Lower leg skin (tissue), 4 donors: ENCODE results near the gene ARFGAP3. TPM values are rescaled to one million over a fixed set of nuclear protein-coding genes. Genes with fewer than 3 reads are reported as not detected.

Experiments used
- DNase-seq, 2 donors: peaks; one replicate each; pipeline ENCODE4 v3.0.0-alpha.2; 2019; ENCODE audit warnings: low spot score in 2 of 2
- H3K4me3 ChIP-seq: fragments of 200-600 bp; sonication (generic); 2 replicates; pipeline ENCODE4 v1.5.1; 2017; ENCODE audit warnings: mild to moderate bottlenecking, low read depth; ENCODE audit not compliant: poor library complexity, severe bottlenecking
- CTCF ChIP-seq, 3 donors: fragments of 450-650 bp; IDR thresholded peaks; one replicate each; pipeline ENCODE4 v1.5.1; 2016; ENCODE audit warnings: antibody characterized with exemption in 3 of 3, mild to moderate bottlenecking in 3 of 3, moderate library complexity in 2 of 3
- POLR2A ChIP-seq, 2 donors: fragments of 450-650 bp; IDR thresholded peaks; one replicate each; pipeline ENCODE4 v1.6.1; 2016 to 2017; ENCODE audit warnings: antibody characterized with exemption in 2 of 2, mild to moderate bottlenecking in 1 of 2, moderate library complexity in 1 of 2
- WGBS, 2 donors: methylation state at CpG; one replicate each; pipeline ENCODE4 v1.1.5; 2018; 5-methylcytosine and 5-hydroxymethylcytosine counted together
- intact Hi-C: fragments of 100-400 bp; cut with DNase I; formaldehyde crosslinking; loops from one replicate; pipeline ENCODE4 v1.15.0; 2023; ENCODE audit warnings: low total_unique reads
- total RNA-seq, 4 donors: library from RNA; depleted of rRNA; stranded (reverse); fragments of >200 nt; gene quantifications; one replicate each; pipeline ENCODE4 v1.1.0, GENCODE V29; 2016

ARFGAP3 gene
- total RNA-seq, 4 donors from 2014 or later = 22.9 to 47.2 (median 31.2) TPM

DNA sequence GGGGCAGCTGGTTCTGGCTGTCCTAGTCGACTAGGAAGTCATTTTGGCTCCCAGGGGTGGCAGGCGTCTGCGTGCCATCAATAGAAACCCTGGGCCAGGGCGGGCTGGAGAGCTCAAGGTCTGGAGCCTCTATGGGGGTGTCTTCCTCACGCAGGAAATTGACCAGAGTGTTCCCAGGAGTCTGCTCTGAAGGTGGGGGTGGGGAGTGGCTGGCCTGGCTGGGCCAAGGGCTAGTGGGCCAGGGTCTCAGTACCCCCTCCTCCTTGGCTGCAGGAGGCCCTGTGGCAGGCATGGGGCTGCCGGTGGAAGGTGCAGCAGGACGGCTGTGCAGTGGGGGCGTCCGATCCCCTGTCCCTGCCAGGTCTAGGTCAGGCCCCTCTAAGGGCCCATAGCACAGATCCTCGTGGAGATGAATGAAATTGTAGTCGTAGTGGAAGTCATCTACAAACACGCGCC is 64.6 kb downstream of the ARFGAP3 start:
- no peak overlapping the region for H3K4me3 ChIP-seq
- intact Hi-C loops = loop anchor here (10.0 kb wide), 1 partner anchor 242 kb away; no protein-coding TSS in a partner anchor
- no peak for TF ChIP-seq POLR2A (IDR thresholded peaks at IDR 0.05)
- TF ChIP-seq CTCF (IDR thresholded peaks at IDR 0.05) = no peak
- 82 to 87% methylated on average over 8 to 13 of the region's 13 CpGs for WGBS, 2 donors
- DNase-seq = no peak

DNA sequence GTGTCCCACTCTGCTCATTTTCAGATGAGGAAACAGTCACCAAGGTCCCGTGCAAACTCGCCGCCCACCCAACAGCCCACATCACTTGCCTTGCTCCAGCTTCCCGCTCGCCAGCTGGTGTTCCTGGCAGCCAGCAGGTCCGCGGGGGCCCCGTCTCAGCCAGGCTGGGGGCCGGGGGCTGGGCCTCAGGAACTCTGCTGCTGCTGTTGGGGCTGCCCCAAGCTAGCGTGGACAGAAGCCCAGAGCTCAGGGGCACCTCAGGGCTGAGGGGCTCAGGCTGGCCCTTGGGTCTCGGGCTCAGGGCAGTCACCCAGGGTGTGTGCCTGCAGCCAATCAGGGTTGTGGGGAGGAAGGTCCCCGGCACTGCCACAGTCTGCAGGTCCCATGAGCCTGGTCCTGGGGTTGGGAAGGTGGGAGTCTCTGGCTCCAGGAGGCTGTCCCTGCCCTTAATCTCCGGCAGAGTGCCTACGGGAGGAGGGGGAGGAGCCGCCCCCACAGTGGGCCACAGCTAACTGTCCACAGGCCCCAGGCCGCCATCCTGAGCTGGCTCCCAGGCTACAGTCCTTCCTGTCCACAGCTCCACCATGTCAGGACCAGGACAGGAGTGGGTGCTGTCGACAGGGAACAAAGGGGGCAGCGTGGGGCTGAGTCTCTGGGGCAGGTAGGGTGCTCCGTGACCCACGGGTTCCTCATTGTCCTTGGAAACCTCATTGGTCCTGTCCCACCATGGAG is 65.2 kb downstream of the ARFGAP3 start:
- intact Hi-C loops = loop anchor here (10.0 kb wide), 1 partner anchor 243 kb away; no protein-coding TSS in a partner anchor
- no peak overlapping the region for H3K4me3 ChIP-seq
- TF ChIP-seq CTCF (IDR thresholded peaks at IDR 0.05) (no peak), POLR2A (IDR thresholded peaks at IDR 0.05) (no peak)
- no peak for DNase-seq
- 67 to 77% methylated on average over 10 to 15 of the region's 20 CpGs for WGBS, 2 donors

GRCh38 chr22:42788466-42788865 is 68.6 kb downstream of the ARFGAP3 start:
- intact Hi-C loops = loop anchor here (10.0 kb wide), 1 partner anchor 296 kb away; the partner anchor contains the start of gene TTLL1
- no peak for TF ChIP-seq CTCF (IDR thresholded peaks at IDR 0.05)
- TF ChIP-seq POLR2A (IDR thresholded peaks at IDR 0.05) = no peak
- WGBS, 2 donors = 88 to 95% methylated on average over 11 of the region's 11 CpGs
- H3K4me3 ChIP-seq = no peak overlapping the region
- no peak for DNase-seq

DNA sequence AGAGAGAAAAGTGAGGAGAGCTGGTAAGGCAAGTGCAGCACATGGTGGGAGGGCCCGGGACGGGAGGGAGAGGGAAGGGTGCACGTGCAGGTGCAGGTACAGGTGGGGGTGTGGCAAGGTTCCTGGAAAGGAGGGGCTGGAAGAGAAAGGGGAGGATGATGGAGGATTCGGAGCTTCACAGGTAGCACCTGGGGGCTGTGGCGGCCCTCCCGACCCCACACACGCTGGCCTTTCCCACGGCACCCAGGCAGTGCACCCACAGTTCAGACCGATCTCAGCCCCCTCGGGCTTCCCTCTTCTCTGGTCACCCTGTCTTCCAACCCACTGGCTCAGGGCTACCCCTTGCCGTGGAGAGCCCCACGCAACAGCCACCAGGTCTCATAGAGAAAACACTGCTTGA is 69.1 kb downstream of the ARFGAP3 start:
- TF ChIP-seq POLR2A (IDR thresholded peaks at IDR 0.05) = no peak
- WGBS, 2 donors = 70 to 73% methylated on average over 12 of the region's 12 CpGs
- intact Hi-C loops = loop anchor here (10.0 kb wide), 1 partner anchor 297 kb away; the partner anchor contains the start of gene TTLL1
- DNase-seq = no peak
- H3K4me3 ChIP-seq = no peak overlapping the region

DNA sequence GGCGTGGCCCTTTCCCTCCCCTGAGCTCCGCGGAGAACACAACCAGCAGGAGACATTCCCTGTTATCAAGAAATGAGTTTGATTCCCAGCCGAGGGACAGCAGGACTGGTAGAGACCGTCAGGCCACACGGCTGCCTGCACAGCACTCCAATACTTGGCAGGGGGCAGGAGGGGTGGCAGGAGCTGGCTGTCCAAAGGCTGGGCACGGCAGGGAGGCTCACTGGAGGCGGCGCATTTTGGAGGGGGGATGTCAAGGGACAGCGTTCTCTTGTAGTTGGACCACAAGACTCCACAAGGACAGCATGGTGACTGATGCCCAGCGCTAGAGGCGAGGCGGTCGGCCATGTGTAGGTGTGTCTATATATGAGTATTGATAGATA is 69.7 kb downstream of the ARFGAP3 start:
- WGBS, 2 donors = 87 to 89% methylated on average over 14 of the region's 14 CpGs
- no peak for DNase-seq
- intact Hi-C loops = loop anchor here (10.0 kb wide), 1 partner anchor 297 kb away; the partner anchor contains the start of gene TTLL1
- H3K4me3 ChIP-seq = no peak overlapping the region
- no peak for TF ChIP-seq POLR2A (IDR thresholded peaks at IDR 0.05)
- no peak for TF ChIP-seq CTCF (IDR thresholded peaks at IDR 0.05)

GRCh38 chr22:42786606-42787356 is 70.3 kb downstream of the ARFGAP3 start:
- intact Hi-C loops = loop anchor here (10.0 kb wide), 1 partner anchor 298 kb away; the partner anchor contains the start of gene TTLL1
- TF ChIP-seq POLR2A (IDR thresholded peaks at IDR 0.05) (no peak), CTCF (IDR thresholded peaks at IDR 0.05) (no peak)
- DNase-seq = no peak
- H3K4me3 ChIP-seq = no peak overlapping the region
- WGBS, 2 donors = 91 to 92% methylated on average over 16 of the region's 16 CpGs
